Measurements from ENCODE around the gene TUBGCP2.
A peak's percentile ranks its signal among the peaks of the same experiment; 100 is the strongest.

TUBGCP2 gene

DNA sequence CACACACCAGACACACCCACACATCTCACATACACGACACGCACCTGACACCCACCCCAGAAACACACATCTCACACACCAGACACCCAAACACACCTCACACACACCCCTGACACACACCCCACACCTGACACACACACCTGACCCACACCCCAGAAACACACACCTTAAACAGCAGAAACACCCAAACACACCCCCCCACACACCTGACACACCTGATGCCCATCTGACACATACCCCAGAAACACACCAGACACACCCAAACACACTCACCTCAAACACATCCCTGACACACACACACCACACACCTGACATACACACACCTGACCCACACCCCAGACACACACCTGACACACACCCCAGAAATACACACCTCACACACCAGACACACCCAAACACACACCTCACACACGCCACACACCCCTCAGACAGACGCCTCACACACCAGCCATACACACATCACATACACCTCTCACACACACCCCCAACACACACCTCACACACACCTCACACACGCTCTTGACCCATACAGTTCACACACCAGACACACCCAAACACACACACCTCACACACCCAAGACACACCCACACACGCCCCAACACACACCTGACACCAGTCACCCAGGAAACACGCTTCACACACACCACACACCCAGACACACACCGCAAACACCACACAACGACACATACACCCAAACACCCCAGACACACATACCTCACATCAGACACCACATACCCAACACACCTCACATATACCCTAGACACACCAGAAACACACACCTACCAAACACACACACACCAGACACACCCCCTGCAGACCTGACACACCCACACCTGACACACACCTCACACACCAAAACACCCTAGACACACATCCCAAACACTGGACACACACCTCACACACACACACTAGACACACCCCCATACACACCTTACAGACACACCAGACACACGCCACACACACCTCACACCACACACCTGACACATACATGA, 29.7 kb upstream of the TUBGCP2 start (continued):
- TF ChIP-seq ZNF670 (tag by site-specific recombination; IDR thresholded peaks at IDR 0.05; ENCODE audit: low read depth) (0 out of 2 replicates have a peak, but pooled peaks have one; percentile 58), YY1 (tag by site-specific recombination; IDR thresholded peaks at IDR 0.05) (no peak), ZNF558 (tag by site-specific recombination; IDR thresholded peaks at IDR 0.05) (no peak), KLF1 (tag by site-specific recombination; IDR thresholded peaks at IDR 0.05) (peak; percentile 83), ZNF555 (tag by site-specific recombination; conservative IDR thresholded peaks at IDR 0.05) (no peak), ZNF248 (tag by site-specific recombination; IDR thresholded peaks at IDR 0.05) (0 out of 2 replicates have a peak, but pooled peaks have one; percentile 9), ZNF747 (tag by site-specific recombination; IDR thresholded peaks at IDR 0.05) (no peak), ZNF146 (tag by site-specific recombination; IDR thresholded peaks at IDR 0.05) (no peak), ZEB2 (tag by site-specific recombination; IDR thresholded peaks at IDR 0.05) (peak; percentile 91), KLF9 (tag by site-specific recombination; IDR thresholded peaks at IDR 0.05; ENCODE audit: low read depth) (peak; percentile 95), SP3 (tag by site-specific recombination; IDR thresholded peaks at IDR 0.05) (no peak), KLF8 (tag by site-specific recombination; IDR thresholded peaks at IDR 0.05) (peak; percentile 93), ZFHX2 (tag by site-specific recombination; conservative IDR thresholded peaks at IDR 0.05) (peak; percentile 37), ZNF416 (tag by site-specific recombination; IDR thresholded peaks at IDR 0.05) (no peak), ZNF624 (tag by site-specific recombination; IDR thresholded peaks at IDR 0.05) (no peak), ZNF274 (IDR thresholded peaks at IDR 0.05; ENCODE audit: low read length) (no peak), ZNF274 (tag by site-specific recombination; IDR thresholded peaks at IDR 0.05; ENCODE audit: borderline replicate concordance) (0 out of 2 replicates have a peak, but pooled peaks have one; percentile 56)
- TF ChIP-seq, protein P1, sequence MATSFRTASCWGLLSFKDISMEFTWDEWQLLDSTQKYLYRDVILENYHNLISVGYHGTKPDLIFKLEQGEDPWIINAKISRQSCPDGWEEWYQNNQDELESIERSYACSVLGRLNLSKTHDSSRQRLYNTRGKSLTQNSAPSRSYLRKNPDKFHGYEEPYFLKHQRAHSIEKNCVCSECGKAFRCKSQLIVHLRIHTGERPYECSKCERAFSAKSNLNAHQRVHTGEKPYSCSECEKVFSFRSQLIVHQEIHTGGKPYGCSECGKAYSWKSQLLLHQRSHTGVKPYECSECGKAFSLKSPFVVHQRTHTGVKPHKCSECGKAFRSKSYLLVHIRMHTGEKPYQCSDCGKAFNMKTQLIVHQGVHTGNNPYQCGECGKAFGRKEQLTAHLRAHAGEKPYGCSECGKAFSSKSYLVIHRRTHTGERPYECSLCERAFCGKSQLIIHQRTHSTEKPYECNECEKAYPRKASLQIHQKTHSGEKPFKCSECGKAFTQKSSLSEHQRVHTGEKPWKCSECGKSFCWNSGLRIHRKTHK (tag by site-specific recombination; IDR thresholded peaks at IDR 0.05): 0 out of 2 replicates have a peak, but pooled peaks have one; percentile 12
- TF ChIP-seq, protein P2, sequence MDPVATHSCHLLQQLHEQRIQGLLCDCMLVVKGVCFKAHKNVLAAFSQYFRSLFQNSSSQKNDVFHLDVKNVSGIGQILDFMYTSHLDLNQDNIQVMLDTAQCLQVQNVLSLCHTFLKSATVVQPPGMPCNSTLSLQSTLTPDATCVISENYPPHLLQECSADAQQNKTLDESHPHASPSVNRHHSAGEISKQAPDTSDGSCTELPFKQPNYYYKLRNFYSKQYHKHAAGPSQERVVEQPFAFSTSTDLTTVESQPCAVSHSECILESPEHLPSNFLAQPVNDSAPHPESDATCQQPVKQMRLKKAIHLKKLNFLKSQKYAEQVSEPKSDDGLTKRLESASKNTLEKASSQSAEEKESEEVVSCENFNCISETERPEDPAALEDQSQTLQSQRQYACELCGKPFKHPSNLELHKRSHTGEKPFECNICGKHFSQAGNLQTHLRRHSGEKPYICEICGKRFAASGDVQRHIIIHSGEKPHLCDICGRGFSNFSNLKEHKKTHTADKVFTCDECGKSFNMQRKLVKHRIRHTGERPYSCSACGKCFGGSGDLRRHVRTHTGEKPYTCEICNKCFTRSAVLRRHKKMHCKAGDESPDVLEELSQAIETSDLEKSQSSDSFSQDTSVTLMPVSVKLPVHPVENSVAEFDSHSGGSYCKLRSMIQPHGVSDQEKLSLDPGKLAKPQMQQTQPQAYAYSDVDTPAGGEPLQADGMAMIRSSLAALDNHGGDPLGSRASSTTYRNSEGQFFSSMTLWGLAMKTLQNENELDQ (tag by site-specific recombination; IDR thresholded peaks at IDR 0.05; ENCODE audit: low read depth): no peak
- TF ChIP-seq, protein P3, sequence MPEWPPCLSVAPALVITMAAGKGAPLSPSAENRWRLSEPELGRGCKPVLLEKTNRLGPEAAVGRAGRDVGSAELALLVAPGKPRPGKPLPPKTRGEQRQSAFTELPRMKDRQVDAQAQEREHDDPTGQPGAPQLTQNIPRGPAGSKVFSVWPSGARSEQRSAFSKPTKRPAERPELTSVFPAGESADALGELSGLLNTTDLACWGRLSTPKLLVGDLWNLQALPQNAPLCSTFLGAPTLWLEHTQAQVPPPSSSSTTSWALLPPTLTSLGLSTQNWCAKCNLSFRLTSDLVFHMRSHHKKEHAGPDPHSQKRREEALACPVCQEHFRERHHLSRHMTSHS (tag by site-specific recombination; IDR thresholded peaks at IDR 0.05): 0 out of 2 replicates have a peak, but pooled peaks have one; percentile 27
- TF ChIP-seq, protein P4, sequence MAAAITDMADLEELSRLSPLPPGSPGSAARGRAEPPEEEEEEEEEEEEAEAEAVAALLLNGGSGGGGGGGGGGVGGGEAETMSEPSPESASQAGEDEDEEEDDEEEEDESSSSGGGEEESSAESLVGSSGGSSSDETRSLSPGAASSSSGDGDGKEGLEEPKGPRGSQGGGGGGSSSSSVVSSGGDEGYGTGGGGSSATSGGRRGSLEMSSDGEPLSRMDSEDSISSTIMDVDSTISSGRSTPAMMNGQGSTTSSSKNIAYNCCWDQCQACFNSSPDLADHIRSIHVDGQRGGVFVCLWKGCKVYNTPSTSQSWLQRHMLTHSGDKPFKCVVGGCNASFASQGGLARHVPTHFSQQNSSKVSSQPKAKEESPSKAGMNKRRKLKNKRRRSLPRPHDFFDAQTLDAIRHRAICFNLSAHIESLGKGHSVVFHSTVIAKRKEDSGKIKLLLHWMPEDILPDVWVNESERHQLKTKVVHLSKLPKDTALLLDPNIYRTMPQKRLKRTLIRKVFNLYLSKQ (tag by site-specific recombination; IDR thresholded peaks at IDR 0.05; ENCODE audit: borderline replicate concordance): peak; percentile 3; the same call in 1 of the 2 replicates
- TF ChIP-seq, protein P5, sequence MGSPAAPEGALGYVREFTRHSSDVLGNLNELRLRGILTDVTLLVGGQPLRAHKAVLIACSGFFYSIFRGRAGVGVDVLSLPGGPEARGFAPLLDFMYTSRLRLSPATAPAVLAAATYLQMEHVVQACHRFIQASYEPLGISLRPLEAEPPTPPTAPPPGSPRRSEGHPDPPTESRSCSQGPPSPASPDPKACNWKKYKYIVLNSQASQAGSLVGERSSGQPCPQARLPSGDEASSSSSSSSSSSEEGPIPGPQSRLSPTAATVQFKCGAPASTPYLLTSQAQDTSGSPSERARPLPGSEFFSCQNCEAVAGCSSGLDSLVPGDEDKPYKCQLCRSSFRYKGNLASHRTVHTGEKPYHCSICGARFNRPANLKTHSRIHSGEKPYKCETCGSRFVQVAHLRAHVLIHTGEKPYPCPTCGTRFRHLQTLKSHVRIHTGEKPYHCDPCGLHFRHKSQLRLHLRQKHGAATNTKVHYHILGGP (tag by site-specific recombination; IDR thresholded peaks at IDR 0.05): 0 out of 2 replicates have a peak, but pooled peaks have one; percentile 5
- TF ChIP-seq, protein P6, sequence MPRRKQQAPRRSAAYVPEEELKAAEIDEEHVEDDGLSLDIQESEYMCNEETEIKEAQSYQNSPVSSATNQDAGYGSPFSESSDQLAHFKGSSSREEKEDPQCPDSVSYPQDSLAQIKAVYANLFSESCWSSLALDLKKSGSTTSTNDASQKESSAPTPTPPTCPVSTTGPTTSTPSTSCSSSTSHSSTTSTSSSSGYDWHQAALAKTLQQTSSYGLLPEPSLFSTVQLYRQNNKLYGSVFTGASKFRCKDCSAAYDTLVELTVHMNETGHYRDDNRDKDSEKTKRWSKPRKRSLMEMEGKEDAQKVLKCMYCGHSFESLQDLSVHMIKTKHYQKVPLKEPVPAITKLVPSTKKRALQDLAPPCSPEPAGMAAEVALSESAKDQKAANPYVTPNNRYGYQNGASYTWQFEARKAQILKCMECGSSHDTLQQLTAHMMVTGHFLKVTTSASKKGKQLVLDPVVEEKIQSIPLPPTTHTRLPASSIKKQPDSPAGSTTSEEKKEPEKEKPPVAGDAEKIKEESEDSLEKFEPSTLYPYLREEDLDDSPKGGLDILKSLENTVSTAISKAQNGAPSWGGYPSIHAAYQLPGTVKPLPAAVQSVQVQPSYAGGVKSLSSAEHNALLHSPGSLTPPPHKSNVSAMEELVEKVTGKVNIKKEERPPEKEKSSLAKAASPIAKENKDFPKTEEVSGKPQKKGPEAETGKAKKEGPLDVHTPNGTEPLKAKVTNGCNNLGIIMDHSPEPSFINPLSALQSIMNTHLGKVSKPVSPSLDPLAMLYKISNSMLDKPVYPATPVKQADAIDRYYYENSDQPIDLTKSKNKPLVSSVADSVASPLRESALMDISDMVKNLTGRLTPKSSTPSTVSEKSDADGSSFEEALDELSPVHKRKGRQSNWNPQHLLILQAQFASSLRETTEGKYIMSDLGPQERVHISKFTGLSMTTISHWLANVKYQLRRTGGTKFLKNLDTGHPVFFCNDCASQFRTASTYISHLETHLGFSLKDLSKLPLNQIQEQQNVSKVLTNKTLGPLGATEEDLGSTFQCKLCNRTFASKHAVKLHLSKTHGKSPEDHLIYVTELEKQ (tag by site-specific recombination; IDR thresholded peaks at IDR 0.05; ENCODE audit: borderline replicate concordance): no peak
- TF ChIP-seq, protein P7, sequence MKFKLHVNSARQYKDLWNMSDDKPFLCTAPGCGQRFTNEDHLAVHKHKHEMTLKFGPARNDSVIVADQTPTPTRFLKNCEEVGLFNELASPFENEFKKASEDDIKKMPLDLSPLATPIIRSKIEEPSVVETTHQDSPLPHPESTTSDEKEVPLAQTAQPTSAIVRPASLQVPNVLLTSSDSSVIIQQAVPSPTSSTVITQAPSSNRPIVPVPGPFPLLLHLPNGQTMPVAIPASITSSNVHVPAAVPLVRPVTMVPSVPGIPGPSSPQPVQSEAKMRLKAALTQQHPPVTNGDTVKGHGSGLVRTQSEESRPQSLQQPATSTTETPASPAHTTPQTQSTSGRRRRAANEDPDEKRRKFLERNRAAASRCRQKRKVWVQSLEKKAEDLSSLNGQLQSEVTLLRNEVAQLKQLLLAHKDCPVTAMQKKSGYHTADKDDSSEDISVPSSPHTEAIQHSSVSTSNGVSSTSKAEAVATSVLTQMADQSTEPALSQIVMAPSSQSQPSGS (tag by site-specific recombination; IDR thresholded peaks at IDR 0.05; ENCODE audit: low read depth): no peak

Data from HEK293 (cell line).